Measurements from ENCODE around the gene MMP13. TPM values are rescaled to one million over a fixed set of nuclear protein-coding genes. Genes with fewer than 3 reads are reported as not detected.
"Not testable (repeated sequence)": the region's sequence is repeated elsewhere in the genome, so short reads cannot be mapped to it uniquely, and the experiment has no call there.

MMP13 gene
- total RNA-seq, 4 donors from 2014 or later, result not detected

DNA sequence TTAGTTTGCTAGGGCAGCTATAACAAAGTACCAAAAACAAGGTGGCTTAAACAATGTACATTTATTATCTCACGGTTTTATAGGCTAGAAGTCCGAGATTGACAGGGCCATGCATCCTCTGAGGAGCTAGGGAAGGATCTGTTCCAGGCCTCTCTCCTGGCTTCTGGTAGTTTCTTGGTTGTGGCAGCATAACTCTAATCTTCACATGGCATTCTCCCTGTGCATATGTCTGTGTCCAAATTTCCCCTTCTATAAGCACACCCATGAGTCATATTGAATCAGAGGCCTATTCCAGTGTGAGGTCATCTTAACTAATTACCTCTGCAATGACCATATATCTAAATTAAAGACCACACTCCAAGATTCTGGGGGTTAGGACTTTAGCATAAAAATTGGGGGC is 31.3 kb upstream of the MMP13 start:
- intact Hi-C loops (cut with DNase I), result no loop called here
- DNase-seq, result no peak
- TF ChIP-seq, protein P1, sequence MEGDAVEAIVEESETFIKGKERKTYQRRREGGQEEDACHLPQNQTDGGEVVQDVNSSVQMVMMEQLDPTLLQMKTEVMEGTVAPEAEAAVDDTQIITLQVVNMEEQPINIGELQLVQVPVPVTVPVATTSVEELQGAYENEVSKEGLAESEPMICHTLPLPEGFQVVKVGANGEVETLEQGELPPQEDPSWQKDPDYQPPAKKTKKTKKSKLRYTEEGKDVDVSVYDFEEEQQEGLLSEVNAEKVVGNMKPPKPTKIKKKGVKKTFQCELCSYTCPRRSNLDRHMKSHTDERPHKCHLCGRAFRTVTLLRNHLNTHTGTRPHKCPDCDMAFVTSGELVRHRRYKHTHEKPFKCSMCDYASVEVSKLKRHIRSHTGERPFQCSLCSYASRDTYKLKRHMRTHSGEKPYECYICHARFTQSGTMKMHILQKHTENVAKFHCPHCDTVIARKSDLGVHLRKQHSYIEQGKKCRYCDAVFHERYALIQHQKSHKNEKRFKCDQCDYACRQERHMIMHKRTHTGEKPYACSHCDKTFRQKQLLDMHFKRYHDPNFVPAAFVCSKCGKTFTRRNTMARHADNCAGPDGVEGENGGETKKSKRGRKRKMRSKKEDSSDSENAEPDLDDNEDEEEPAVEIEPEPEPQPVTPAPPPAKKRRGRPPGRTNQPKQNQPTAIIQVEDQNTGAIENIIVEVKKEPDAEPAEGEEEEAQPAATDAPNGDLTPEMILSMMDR (IDR thresholded peaks at IDR 0.05), result no peak
- TF ChIP-seq POLR2A (IDR thresholded peaks at IDR 0.05), result no peak
- H3K4me3 ChIP-seq, result no peak overlapping the region
- no peaks in the 10 kb centered on the region for H3K36me3 ChIP-seq
- 85 to 94% methylated on average over 2 of the region's 2 CpGs for WGBS, 2 donors
- H3K27me3 ChIP-seq, result no peaks in the 10 kb centered on the region
- H3K9me3 ChIP-seq, result no peaks in the 10 kb centered on the region
- H3K4me1 ChIP-seq, result no peaks in the 10 kb centered on the region
- no peak overlapping the region for H3K27ac ChIP-seq

DNA sequence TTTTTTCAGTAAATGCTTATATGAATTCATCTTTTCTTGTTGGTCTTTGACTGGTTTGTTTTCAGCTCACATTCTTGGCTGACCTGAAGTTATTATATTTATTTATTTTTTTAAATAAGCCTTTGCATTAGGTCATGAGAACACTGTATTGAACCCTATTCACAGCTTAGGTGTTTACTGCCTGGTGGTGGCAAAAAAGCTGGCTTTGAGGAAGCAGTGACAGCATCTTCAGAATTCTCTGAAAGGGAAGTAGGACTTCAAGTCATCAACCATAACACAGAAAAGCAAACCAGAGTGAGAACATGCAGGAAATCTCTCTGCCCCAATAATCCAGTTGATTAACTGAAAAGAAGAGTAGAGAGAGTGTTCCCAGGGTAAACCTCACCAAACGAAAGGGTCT is 30.3 kb upstream of the MMP13 start:
- Histone ChIP-seq H3K27me3 (no peaks in the 10 kb centered on the region), H3K27ac (no peak overlapping the region), H3K9me3 (no peaks in the 10 kb centered on the region), H3K36me3 (no peaks in the 10 kb centered on the region), H3K4me1 (no peaks in the 10 kb centered on the region), H3K4me3 (no peak overlapping the region)
- WGBS, 2 donors, result 68 to 86% methylated on average over 1 of the region's 1 CpG
- DNase-seq, result no peak
- intact Hi-C loops (cut with DNase I), result no loop called here
- TF ChIP-seq, protein P1 (IDR thresholded peaks at IDR 0.05), result no peak
- TF ChIP-seq POLR2A (IDR thresholded peaks at IDR 0.05), result no peak

DNA sequence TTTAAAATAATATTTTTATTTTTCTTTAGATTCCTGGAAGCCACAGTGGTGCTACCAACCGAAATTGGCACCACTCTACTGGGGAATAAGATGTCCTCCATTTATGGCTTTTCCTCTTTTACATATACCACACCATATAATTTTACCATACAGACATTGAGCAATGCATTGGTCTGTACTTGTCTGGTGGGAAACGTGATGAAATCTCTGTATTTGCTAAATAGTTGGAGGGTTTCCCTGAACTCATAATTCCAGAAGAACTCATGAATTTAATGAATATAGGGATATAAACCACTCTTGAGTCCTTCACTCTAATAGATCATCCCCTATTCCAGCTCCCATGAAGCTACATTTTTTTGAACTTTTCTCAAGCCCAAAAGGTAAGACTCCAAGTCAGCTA is 28.0 kb upstream of the MMP13 start:
- no peak for DNase-seq
- H3K27me3 ChIP-seq, result no peaks in the 10 kb centered on the region
- TF ChIP-seq POLR2A (IDR thresholded peaks at IDR 0.05), result no peak
- TF ChIP-seq, protein P1 (IDR thresholded peaks at IDR 0.05), result no peak
- no peaks in the 10 kb centered on the region for H3K9me3 ChIP-seq
- 43 to 54% methylated on average over 2 of the region's 2 CpGs for WGBS, 2 donors
- H3K4me3 ChIP-seq, result no peak overlapping the region
- no peaks in the 10 kb centered on the region for H3K4me1 ChIP-seq
- no peaks in the 10 kb centered on the region for H3K36me3 ChIP-seq
- H3K27ac ChIP-seq, result no peak overlapping the region
- intact Hi-C loops (cut with DNase I), result no loop called here

DNA sequence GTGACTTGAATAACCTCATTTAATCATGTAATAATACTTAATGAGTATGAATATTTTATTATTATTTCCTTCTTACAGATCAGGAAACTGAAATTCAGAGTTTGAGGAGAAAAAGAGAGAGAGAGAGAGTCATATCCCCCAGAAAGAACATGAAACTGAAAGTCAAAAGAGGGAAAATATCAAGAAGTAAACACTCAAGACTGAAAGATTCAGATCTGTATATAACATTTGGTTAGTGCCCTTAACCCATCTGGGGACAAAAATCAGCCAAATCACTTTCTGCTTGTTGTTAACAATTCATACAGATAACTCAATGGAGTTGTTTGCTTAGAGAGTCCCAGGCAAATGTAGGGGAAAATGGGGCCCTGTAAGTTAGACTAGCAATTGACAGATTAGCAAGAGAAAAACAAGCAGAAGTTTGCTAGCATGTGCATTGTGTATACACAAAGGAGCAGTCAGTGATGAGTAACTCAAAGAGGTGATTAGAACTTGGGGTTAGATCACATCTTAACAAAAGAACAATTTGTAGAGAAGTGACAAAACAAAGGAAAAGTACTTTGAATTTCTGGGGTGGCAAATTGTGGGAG is 25.9 kb upstream of the MMP13 start:
- intact Hi-C loops (cut with DNase I), result no loop called here
- Histone ChIP-seq H3K36me3 (no peaks in the 10 kb centered on the region), H3K27me3 (no peaks in the 10 kb centered on the region), H3K9me3 (no peaks in the 10 kb centered on the region), H3K27ac (no peak overlapping the region), H3K4me3 (no peak overlapping the region), H3K4me1 (no peaks in the 10 kb centered on the region)
- TF ChIP-seq, protein P1 (IDR thresholded peaks at IDR 0.05), result no peak
- TF ChIP-seq POLR2A (IDR thresholded peaks at IDR 0.05), result no peak
- no peak for DNase-seq

- Histone ChIP-seq H3K9me3 (no peaks in the 10 kb centered on the region), H3K4me1 (no peaks in the 10 kb centered on the region), H3K27ac (no peak overlapping the region), H3K4me3 (no peak overlapping the region), H3K36me3 (no peaks in the 10 kb centered on the region), H3K27me3 (peaks cover 0 to 17% (median 0%) of the 10 kb centered on the region in 4 donors)
- intact Hi-C loops (cut with DNase I), result no loop called here
- TF ChIP-seq, protein P1 (IDR thresholded peaks at IDR 0.05), result no peak
- TF ChIP-seq POLR2A (IDR thresholded peaks at IDR 0.05), result no peak
- DNase-seq, result no peak
- WGBS, 2 donors, result 39 to 51% methylated on average over 5 of the region's 5 CpGs
Measured at GRCh38 chr11:102974552-102975280, 19.2 kb upstream of the MMP13 start.

- H3K4me3 ChIP-seq; H3K36me3 ChIP-seq; H3K27ac ChIP-seq; H3K9me3 ChIP-seq; DNase-seq; intact Hi-C loops (cut with DNase I); H3K4me1 ChIP-seq: not testable (repeated sequence)
- 81% methylated on average over 2 of the region's 2 CpGs for WGBS, 2 donors
- peaks cover 0 to 17% (median 0%) of the 10 kb centered on the region in 4 donors for H3K27me3 ChIP-seq
Measured at GRCh38 chr11:102973698-102974097, 18.2 kb upstream of the MMP13 start.

All from esophagus squamous epithelium (tissue), 5 donors.